DND-41 (cell line): ENCODE results near the gene FAT1.

Source experiments
- ATAC-seq: fragments of 200-7000 bp; cut with Tn5 transposase; 3 replicates; pipeline ENCODE4 v1.9.1; 2021; ENCODE audit warnings: low read depth; ENCODE audit not compliant: insufficient read depth
- DNase-seq: peaks from one replicate; pipeline ENCODE4 v3.0.0-alpha.2; 2020
- H2AFZ ChIP-seq: 2 replicates; pipeline ENCODE4 v1.6.0; 2012; ENCODE audit warnings: low read depth, low read length
- H3K27ac ChIP-seq: 2 replicates; pipeline ENCODE4 v1.5.1; 2012; ENCODE audit warnings: low read length, inconsistent platforms
- H3K27me3 ChIP-seq: fragments of 200-600 bp; sonication (generic); 2 replicates; pipeline ENCODE4 v1.6.0; 2012; ENCODE audit warnings: low read length, mild to moderate bottlenecking, inconsistent platforms; ENCODE audit not compliant: insufficient read depth, poor library complexity
- H3K36me3 ChIP-seq: 2 replicates; pipeline ENCODE4 v1.5.1; 2012; ENCODE audit warnings: low read length, inconsistent platforms; ENCODE audit not compliant: insufficient read depth
- H3K4me1 ChIP-seq: 2 replicates; pipeline ENCODE4 v1.5.1; 2012; ENCODE audit warnings: mild to moderate bottlenecking, low read length; ENCODE audit not compliant: insufficient read depth
- H3K4me2 ChIP-seq: 2 replicates; pipeline ENCODE4 v1.6.0; 2012; ENCODE audit warnings: mild to moderate bottlenecking, moderate library complexity, low read length, inconsistent platforms; ENCODE audit not compliant: insufficient read depth
- H3K4me3 ChIP-seq, 2 experiments: fragments of 200-600 bp in 1 of 2; shearing (Covaris generic) in 1 of 2; 2 replicates each; pipeline ENCODE4 v1.5.1; 2012 to 2016; ENCODE audit warnings: inconsistent platforms in 2 of 2, low read length in 2 of 2, mild to moderate bottlenecking in 2 of 2, low read depth in 1 of 2, moderate library complexity in 1 of 2
- H3K79me2 ChIP-seq: 2 replicates; pipeline ENCODE4 v1.6.0; 2012; ENCODE audit warnings: low read length, inconsistent platforms; ENCODE audit not compliant: insufficient read depth
- H3K9ac ChIP-seq: 2 replicates; pipeline ENCODE4 v1.6.0; 2012; ENCODE audit warnings: low read depth, mild to moderate bottlenecking, inconsistent platforms, low read length, moderate library complexity
- H3K9me3 ChIP-seq: 2 replicates; pipeline ENCODE4 v1.5.1; 2012; ENCODE audit warnings: low read length, moderate library complexity, mild to moderate bottlenecking, inconsistent platforms; ENCODE audit not compliant: insufficient read depth, severe bottlenecking
- H4K20me1 ChIP-seq: 2 replicates; pipeline ENCODE4 v1.6.0; 2012; ENCODE audit warnings: low read length; ENCODE audit not compliant: insufficient read depth
- EZH2 ChIP-seq: IDR thresholded peaks from 3 replicates; pipeline ENCODE4 v1.6.1; 2012; ENCODE audit warnings: borderline replicate concordance, low read depth, mild to moderate bottlenecking, moderate library complexity, low read length, inconsistent platforms; ENCODE audit not compliant: severe bottlenecking
- TF ChIP-seq, protein P1 (sequence below): IDR thresholded peaks from 2 replicates; pipeline ENCODE4 v1.5.1; 2012; ENCODE audit warnings: borderline replicate concordance, low read length, moderate library complexity, mild to moderate bottlenecking; ENCODE audit not compliant: poor library complexity, severe bottlenecking; ENCODE audit errors: extremely low read depth

Gene FAT1

DNA sequence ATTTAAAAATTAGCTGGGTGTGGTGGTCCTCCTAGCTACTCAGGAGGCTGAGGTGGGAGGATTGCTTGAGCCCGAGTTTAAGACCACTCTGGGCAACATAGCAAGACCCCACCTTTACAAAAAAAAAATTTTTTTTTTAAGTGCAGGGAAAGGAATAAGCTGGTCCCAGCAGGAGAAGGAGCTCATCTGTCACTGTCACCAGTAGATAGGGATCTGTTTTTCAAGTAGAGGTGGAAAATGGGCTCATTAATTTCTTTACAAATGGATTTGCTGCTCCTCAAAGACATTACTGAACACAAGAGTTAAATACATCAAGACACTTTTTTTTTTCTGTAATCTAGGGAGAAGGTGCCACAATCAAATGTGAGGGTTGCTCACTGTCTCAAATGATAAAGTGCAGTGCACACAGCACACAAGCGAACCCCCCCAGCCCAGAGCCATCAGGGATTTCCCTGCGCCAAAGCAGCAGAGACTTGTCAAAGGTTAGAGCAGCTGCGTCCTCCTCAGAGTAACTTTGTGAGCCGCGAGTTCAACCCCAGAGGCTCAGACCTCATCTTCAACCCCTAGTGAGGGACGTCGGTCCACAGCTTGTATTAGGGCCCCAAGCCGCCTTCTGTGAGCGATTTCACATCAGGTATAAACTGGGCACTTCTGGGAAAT, 154.0 kb downstream of the FAT1 start:
- no peaks in the 10 kb centered on the region for H3K4me1 ChIP-seq
- H3K79me2 ChIP-seq, result no peaks in the 10 kb centered on the region
- no peak for TF ChIP-seq EZH2
- TF ChIP-seq, protein P1, sequence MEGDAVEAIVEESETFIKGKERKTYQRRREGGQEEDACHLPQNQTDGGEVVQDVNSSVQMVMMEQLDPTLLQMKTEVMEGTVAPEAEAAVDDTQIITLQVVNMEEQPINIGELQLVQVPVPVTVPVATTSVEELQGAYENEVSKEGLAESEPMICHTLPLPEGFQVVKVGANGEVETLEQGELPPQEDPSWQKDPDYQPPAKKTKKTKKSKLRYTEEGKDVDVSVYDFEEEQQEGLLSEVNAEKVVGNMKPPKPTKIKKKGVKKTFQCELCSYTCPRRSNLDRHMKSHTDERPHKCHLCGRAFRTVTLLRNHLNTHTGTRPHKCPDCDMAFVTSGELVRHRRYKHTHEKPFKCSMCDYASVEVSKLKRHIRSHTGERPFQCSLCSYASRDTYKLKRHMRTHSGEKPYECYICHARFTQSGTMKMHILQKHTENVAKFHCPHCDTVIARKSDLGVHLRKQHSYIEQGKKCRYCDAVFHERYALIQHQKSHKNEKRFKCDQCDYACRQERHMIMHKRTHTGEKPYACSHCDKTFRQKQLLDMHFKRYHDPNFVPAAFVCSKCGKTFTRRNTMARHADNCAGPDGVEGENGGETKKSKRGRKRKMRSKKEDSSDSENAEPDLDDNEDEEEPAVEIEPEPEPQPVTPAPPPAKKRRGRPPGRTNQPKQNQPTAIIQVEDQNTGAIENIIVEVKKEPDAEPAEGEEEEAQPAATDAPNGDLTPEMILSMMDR, result no peak
- H3K27me3 ChIP-seq, result no peaks in the 10 kb centered on the region
- no peak overlapping the region for H3K9ac ChIP-seq
- DNase-seq (no peak), ATAC-seq (no peak)
- no peak overlapping the region for H2AFZ ChIP-seq
- H4K20me1 ChIP-seq, result no peaks in the 10 kb centered on the region
- no peak overlapping the region for H3K4me2 ChIP-seq
- H3K27ac ChIP-seq, result no peak overlapping the region
- H3K9me3 ChIP-seq, result no peaks in the 10 kb centered on the region
- H3K4me3 ChIP-seq, result no peak overlapping the region
- H3K36me3 ChIP-seq, result no peaks in the 10 kb centered on the region

DNA sequence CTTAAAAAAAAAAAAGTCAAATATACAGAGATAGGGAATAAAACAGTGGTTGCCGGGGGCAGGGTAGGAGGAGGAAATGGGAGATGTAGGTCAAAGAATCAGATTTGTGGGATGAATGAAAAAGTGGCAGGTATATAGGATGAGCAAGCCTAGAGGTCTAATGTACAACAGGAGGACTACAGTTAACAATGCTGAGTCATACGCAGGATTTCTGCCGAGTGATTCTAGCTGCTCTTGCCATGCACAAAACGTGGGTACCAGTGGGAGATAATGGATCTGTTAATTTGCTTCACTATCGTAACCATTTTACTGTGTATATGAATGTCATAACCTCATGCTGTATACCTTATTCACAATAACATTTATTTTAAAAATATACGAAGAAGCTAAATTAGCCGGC, 157.6 kb downstream of the FAT1 start:
- no peaks in the 10 kb centered on the region for H3K27me3 ChIP-seq
- H3K36me3 ChIP-seq, result no peaks in the 10 kb centered on the region
- no peaks in the 10 kb centered on the region for H3K79me2 ChIP-seq
- no peaks in the 10 kb centered on the region for H3K4me1 ChIP-seq
- H3K4me2 ChIP-seq, result no peak overlapping the region
- no peaks in the 10 kb centered on the region for H3K9me3 ChIP-seq
- H3K27ac ChIP-seq, result no peak overlapping the region
- TF ChIP-seq EZH2, result no peak
- TF ChIP-seq, protein P1, result no peak
- no peak for DNase-seq
- no peaks in the 10 kb centered on the region for H4K20me1 ChIP-seq
- no peak overlapping the region for H3K9ac ChIP-seq
- H3K4me3 ChIP-seq, result no peak overlapping the region
- no peak for ATAC-seq
- no peak overlapping the region for H2AFZ ChIP-seq

DNA sequence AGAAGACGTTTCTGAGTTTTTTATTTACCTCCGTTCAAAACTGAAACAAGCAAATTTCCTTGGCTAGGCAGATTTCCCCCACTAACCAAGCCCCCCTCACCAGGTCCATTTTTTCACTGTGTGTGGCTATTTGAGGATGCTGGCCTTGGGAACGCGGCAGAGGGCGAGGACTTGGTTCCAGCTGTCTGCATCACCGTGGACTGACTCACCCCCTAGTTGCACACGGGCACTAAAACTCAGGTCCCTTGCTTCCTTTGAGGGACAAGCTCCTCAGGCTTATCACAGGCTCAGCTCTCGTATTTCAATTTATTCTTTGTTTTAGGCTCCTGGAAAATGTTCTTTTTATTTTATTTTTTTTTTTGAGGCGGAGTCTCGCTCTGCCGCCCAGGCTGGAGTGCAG, 159.9 kb downstream of the FAT1 start:
- Histone ChIP-seq H3K36me3 (no peaks in the 10 kb centered on the region), H2AFZ (no peak overlapping the region), H3K4me1 (no peaks in the 10 kb centered on the region), H3K27ac (no peak overlapping the region), H3K9ac (no peak overlapping the region), H3K79me2 (no peaks in the 10 kb centered on the region), H3K27me3 (no peaks in the 10 kb centered on the region), H3K4me2 (no peak overlapping the region), H3K9me3 (no peaks in the 10 kb centered on the region), H3K4me3 (no peak overlapping the region), H4K20me1 (no peaks in the 10 kb centered on the region)
- ATAC-seq (no peak), DNase-seq (no peak)
- TF ChIP-seq EZH2, result no peak
- TF ChIP-seq, protein P1, result no peak
